Measurements from ENCODE around the gene SNAPIN. TPM values are rescaled to one million over a fixed set of nuclear protein-coding genes. Genes with fewer than 3 reads are reported as not detected.
A peak's percentile ranks its signal among the peaks of the same experiment; 100 is the strongest.

SNAPIN gene
- total and polyA plus RNA-seq, 9 of the 15 experiments (the other 6 are each of a cell fraction or from before 2014, with no cell fraction given): 11.2 to 43.9 (median 32.3) TPM

DNA sequence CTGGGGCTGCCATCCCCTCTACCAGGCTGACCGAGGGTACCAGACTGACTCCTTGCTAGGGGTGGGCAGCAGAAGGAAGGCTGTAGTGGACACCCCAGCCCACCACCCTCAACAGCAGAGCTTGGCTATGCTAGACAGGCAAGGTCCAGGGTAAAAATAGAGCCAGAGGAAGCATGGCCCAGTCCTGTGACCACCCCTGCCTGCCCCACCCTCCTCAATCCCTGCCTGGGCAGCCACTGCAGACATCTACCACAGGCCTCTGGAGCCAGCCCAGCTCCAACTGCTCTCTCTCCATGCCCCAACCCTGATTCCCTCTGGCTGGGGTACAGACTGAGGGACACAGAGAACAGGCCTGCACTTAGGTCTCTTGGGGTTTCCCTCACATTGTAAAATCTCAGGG lies 28.5 kb upstream of the SNAPIN start (continued):
- TF ChIP-seq, protein P1, sequence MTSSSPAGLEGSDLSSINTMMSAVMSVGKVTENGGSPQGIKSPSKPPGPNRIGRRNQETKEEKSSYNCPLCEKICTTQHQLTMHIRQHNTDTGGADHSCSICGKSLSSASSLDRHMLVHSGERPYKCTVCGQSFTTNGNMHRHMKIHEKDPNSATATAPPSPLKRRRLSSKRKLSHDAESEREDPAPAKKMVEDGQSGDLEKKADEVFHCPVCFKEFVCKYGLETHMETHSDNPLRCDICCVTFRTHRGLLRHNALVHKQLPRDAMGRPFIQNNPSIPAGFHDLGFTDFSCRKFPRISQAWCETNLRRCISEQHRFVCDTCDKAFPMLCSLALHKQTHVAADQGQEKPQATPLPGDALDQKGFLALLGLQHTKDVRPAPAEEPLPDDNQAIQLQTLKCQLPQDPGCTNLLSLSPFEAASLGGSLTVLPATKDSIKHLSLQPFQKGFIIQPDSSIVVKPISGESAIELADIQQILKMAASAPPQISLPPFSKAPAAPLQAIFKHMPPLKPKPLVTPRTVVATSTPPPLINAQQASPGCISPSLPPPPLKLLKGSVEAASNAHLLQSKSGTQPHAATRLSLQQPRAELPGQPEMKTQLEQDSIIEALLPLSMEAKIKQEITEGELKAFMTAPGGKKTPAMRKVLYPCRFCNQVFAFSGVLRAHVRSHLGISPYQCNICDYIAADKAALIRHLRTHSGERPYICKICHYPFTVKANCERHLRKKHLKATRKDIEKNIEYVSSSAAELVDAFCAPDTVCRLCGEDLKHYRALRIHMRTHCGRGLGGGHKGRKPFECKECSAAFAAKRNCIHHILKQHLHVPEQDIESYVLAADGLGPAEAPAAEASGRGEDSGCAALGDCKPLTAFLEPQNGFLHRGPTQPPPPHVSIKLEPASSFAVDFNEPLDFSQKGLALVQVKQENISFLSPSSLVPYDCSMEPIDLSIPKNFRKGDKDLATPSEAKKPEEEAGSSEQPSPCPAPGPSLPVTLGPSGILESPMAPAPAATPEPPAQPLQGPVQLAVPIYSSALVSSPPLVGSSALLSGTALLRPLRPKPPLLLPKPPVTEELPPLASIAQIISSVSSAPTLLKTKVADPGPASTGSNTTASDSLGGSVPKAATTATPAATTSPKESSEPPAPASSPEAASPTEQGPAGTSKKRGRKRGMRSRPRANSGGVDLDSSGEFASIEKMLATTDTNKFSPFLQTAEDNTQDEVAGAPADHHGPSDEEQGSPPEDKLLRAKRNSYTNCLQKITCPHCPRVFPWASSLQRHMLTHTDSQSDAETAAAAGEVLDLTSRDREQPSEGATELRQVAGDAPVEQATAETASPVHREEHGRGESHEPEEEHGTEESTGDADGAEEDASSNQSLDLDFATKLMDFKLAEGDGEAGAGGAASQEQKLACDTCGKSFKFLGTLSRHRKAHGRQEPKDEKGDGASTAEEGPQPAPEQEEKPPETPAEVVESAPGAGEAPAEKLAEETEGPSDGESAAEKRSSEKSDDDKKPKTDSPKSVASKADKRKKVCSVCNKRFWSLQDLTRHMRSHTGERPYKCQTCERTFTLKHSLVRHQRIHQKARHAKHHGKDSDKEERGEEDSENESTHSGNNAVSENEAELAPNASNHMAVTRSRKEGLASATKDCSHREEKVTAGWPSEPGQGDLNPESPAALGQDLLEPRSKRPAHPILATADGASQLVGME (CRISPR knock-in tag; IDR thresholded peaks at IDR 0.05): no peak
- no peak for TF ChIP-seq RBM34 (IDR thresholded peaks at IDR 0.05; ENCODE audit: borderline replicate concordance, insufficient read depth, low read length)
- no peak for TF ChIP-seq FOS (IDR thresholded peaks at IDR 0.05; ENCODE audit: extremely low read depth, insufficient read length)

DNA sequence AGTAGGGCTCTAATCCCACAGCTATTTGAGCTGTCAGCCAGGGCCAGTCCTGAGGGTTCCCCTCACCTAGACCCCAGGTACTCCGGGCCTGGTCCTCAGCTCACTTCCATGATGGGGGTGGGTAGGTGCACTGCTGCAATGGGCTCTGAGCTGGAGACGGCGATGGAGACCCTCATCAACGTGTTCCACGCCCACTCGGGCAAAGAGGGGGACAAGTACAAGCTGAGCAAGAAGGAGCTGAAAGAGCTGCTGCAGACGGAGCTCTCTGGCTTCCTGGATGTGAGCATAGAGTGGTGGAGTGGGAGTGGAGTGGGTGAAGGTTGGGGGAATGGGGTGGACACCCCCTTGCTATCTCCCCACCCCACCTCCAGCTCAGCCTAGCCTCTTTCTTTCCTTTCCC lies 28.1 kb upstream of the SNAPIN start:
- H2AFZ ChIP-seq (ENCODE audit: low read depth, low read length): no peak overlapping the region
- no peak overlapping the region for H3K27ac ChIP-seq (ENCODE audit: extremely low read depth, low read depth, low read length)
- H3K9me1 ChIP-seq (ENCODE audit: control insufficient read depth, insufficient read depth, low read length): no peaks in the 10 kb centered on the region
- ATAC-seq (no peak), FAIRE-seq (no peak), DNase-seq (ENCODE audit: extremely low read depth in 1 of 4, low spot score in 3 of 4) (no peak)
- H3K4me2 ChIP-seq (ENCODE audit: insufficient read depth, low read length): no peak overlapping the region
- H3K79me2 ChIP-seq (ENCODE audit: control insufficient read depth, insufficient read depth, low read length): peaks cover 22% of the 10 kb centered on the region
- CTCF ChIA-PET (ENCODE audit: low intra/inter-chr PET ratio): no interaction called here
- H3K36me3 ChIP-seq (ENCODE audit: control insufficient read depth, insufficient read depth, low read length): peaks cover 4% of the 10 kb centered on the region; the same call in 2 of the 3 replicates
- H4K20me1 ChIP-seq (replicated peaks; ENCODE audit: control insufficient read depth, insufficient read depth, low read length): no peaks in the 10 kb centered on the region
- in situ Hi-C loops (cut with MboI): no loop called here
- intact Hi-C loops (cut with micrococcal nuclease): loop anchor here (5.0 kb wide), 1 partner anchor 98 kb away; no protein-coding TSS in a partner anchor
- 64% methylated on average over 7 of the region's 7 CpGs for WGBS (ENCODE audit: insufficient coverage, low coverage, missing lambda C conversion rate)
- TF ChIP-seq STAT5B (CRISPR knock-in tag; IDR thresholded peaks at IDR 0.05) (no peak), MAX (CRISPR knock-in tag; IDR thresholded peaks at IDR 0.05) (0 out of 2 replicates have a peak, but pooled peaks have one; percentile 19)
- BruUV-seq (replicated peaks): no TSS peak
- H3K4me1 ChIP-seq (replicated peaks in 1 of 2; ENCODE audit: control insufficient read depth in 2 of 2, insufficient read depth in 2 of 2, low read length in 2 of 2): peaks cover 31 to 53% of the 10 kb centered on the region in 2 experiments
- no peak overlapping the region for H3K4me3 ChIP-seq
- POLR2A ChIA-PET: interaction anchor here (0.5 to 4.3 kb wide), 5 partner anchors 13 to 233 kb away, joined by 3 to 18 read pairs (median 3); partner anchors contain the start of gene S100A14
- H3K27me3 ChIP-seq (ENCODE audit: control insufficient read depth in 2 of 2, insufficient read depth in 2 of 2, low read length in 2 of 2): no peaks in the 10 kb centered on the region
- no peaks in the 10 kb centered on the region for H3K9me3 ChIP-seq (replicated peaks; ENCODE audit: control insufficient read depth, insufficient read depth, low read depth, low read length)
- peak overlapping the region in 1 of 2 experiments; percentile 39; a peak in 1 of 4 replicates for H3K9ac ChIP-seq (ENCODE audit: insufficient read depth in 1 of 2, low read depth in 2 of 2, low read length in 2 of 2)

All from K562 (cell line).